Stromal cell of bone marrow (primary cell): ENCODE data around the gene GSS.
"Not testable (repeated sequence)": the region's sequence is repeated elsewhere in the genome, so short reads cannot be mapped to it uniquely, and the experiment has no call there.

Experiments
- DNase-seq: peaks from one replicate; pipeline ENCODE4 v3.0.0-alpha.2; 2012; ENCODE audit warnings: low read depth

Gene GSS

GRCh38 chr20:34907616-34908469, 47.8 kb downstream of the GSS start:
- DNase-seq: peak; percentile 85

DNA sequence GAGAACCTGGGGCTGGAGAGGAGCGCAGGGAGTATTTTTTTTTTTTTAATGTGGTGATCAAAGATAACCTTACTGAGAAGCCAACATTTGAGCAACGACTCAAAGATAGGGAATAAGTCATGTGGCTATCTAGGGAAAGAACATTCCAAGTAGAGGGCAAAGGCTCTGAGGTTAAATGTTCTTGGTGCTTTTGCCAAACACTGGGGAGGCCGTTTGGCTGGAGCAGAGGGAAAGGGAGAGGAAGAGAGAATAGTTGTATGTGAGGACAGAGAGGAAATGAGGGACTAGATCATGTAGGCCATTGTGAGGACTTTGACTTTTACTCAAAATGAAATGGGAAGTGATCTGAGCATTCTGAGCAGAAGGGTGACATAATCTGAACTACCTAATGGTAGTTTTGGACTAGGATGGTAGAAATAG, 51.4 kb downstream of the GSS start:
- DNase-seq: no peak

- not testable (repeated sequence) for DNase-seq
Observed at GRCh38 chr20:34898731-34899130, 56.9 kb downstream of the GSS start.

- DNase-seq: not testable (repeated sequence)
Observed at GRCh38 chr20:34898129-34898528, 57.5 kb downstream of the GSS start.

DNA sequence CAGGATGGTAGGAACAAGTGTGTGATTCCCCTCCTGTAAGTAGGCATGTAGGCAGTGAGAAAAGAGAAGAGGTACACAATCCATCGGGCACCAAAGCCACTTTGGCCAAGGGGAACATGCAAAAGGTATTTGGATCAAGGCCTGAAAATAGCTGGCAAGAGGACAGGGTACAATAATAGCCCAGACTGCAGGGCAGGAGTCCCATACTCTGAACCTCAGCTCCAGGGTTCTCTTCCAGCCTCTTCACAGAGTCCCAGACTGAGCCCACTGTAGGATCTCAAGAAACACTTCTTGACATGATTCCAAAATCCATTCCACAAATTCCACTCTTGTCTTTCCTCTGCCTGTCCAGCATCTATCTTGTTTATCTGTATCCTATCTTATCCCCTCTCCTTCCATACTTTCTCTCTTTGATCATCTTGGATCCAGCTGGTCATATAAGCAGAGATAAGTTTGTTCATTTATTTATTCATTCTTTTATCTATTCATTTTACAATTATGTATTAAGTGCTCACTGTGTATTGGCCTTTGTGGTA, 59.5 kb downstream of the GSS start:
- DNase-seq: no peak

GRCh38 chr20:34895465-34895864, 60.1 kb downstream of the GSS start:
- no peak for DNase-seq

DNA sequence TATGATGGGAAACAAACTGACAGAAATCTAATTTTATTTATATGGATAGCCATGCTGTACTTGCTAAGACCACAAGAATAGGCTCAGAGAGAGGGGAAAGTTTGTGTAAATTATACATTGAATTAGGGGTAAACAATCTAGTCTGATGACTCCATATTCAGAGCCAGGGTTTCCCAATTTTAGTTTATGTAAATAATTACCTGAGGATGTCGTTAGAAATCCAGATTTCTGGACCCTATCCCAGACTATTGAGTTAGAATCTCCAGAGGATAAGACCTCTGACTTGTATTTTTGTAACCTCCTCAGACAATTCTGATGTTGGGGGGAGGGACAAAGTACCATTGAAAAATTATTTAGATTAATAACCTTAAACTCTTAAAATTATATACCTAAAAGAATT, 60.9 kb downstream of the GSS start:
- no peak for DNase-seq

GRCh38 chr20:34892671-34893070, 62.9 kb downstream of the GSS start:
- DNase-seq: no peak

DNA sequence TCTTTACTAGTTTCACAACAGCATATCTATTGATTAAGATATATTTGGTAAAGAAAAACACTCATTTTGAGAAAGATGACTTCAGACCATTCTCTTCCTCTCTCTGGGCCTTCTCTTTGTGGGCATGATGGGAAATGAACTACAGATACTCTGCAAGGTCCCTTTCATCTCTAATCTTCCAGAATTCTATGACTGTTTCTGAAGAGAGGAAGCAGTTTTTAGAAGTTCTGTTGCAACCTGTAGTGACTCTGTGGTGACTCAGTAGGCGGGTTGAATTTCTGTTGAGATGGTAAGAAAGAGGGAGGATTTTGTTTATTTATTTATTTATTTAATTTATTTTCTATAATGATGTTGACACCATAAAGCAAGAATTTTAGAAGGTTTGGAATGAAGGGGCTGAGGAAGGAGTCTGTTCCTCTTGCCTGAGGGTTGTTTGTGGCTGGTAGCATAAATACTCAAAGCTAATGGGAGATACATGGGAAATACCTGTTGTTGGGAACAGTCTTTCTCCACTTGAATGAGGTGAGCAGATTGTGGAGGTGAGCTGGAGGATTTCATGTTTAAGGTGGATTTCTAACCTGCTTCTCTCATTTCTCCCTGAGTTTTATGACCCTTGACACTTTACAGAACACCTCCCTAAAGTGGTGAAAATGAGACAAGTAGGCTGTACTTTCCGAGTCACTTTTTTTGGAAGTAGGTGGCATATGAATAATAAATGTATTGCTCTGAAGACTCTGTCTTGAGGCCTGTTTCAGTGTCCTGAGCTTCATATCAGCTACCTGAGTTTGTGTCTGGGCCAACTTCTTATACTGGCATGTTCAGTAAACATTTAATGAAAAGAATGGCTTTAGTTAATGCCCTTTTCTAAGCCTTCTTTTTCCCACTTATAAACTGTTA, 64.2 kb downstream of the GSS start:
- peak; percentile 59 for DNase-seq

GRCh38 chr20:34888468-34888867, 67.1 kb downstream of the GSS start:
- no peak for DNase-seq

DNA sequence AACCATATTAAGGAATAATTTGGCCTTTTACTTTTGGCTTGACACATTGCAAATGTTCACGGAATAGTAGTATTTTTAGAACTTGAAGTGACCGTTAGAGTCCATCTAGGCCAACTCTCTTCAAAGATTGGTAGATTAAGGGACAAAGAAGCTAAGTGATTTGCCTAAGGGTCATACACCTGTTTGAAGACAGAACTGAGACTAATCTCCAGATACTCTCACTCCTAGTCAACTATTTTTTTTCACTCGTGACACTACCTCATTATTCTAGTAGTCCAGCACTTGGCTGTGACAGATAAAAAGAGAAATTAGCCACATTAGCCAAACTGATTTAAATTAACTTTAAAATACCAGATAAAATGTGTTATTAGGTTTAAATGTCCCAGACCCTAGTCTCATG, 68.6 kb downstream of the GSS start:
- DNase-seq: no peak

DNA sequence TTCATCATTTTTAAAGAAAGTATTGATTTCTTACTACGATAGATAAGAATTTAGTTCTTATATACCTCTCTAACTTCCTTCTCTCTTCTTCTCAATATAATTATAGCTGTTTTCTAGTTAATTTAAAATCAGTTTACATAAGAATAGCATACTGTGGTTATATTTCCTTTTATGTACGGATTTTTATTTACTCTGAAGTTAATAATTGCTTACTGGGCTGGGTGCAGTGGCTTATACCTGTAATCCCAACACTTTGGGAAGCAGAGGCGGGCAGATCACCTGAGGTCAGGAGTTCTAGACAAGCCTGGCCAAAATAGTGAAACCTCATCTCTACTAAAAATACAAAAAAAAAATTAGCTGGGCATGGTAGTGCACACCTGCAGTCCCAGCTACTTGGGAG, 69.5 kb downstream of the GSS start:
- DNase-seq: no peak

GRCh38 chr20:34884260-34884659, 71.3 kb downstream of the GSS start:
- DNase-seq: no peak

DNA sequence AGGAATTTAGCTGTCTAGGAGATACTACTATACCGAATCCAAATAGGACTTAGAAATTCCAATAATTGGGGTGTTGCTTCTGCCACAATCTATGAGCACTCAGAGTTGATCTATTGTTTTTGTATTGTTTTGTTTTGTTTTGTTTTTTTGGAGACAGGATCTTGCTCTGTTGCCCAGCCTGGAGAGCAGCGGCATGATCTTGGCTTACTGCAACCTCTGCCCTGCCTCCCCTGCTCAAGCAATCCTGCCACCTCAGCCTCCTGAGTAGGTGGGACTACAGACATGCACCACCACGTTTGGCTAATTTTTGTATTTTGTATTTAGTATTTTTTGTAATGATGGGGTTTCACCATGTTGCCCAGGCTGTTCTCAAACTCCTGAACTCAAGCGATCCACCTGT, 71.8 kb downstream of the GSS start:
- no peak for DNase-seq

DNA sequence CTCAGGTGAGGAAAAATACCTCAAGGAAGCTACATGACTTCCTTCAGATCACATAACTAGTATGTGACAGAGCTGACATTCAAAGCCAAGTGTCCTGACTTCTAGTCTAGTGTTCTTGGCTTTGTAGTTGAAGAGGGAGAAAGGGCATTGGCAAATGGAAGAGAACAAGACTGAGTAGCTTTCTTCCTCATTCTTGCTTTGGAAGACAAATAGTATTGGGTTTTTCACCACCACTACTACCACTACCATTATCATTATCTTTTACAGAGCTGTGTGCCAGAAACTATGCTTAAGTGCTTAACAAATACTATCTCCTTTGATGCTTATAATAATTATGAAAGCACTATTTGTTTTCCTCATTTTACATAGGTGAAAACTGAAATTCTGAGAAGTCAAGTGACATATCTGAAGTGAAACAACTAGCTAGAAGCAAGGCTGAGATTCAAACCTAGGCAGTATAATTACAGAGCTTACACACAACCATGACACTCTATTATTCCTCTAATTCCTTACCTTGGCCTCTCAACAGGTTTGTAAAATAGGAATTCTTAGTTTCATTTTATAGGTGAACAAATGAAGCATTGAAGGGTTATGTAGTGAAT, 72.4 kb downstream of the GSS start:
- DNase-seq: no peak

GRCh38 chr20:34881689-34882088, 73.9 kb downstream of the GSS start:
- no peak for DNase-seq

DNA sequence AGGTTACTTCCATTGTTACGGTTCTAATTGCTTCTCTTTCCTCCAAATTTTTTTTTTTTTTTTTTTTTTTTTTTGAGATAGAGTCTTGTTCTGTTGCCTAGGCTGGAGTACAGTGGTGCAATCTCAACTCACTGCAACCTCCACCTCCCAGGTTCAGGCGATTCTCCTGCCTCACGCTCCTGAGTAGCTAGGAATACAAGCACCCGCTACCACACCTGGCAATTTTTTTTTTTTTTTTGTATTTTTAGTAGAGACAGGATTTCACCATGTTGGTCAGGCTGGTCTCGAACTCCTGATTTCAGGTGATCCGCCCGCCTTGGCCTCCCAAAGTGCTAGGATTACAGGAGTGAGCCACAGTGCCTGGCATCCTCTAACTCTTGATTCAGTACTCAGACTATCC, 74.6 kb downstream of the GSS start:
- DNase-seq: not testable (repeated sequence)

GRCh38 chr20:34880215-34880850, 75.3 kb downstream of the GSS start:
- no peak for DNase-seq
